Nephron progenitor cell (in vitro differentiated cells): ENCODE data around the gene RAMACL.

ENCODE experiments used
- DNase-seq: peaks from one replicate; pipeline ENCODE4 v3.0.0; 2021
- H3K27ac Mint-ChIP-seq: 2 replicates; pipeline ENCODE4 v1.8.0; 2021; ENCODE audit warnings: mild to moderate bottlenecking, moderate library complexity, mixed read lengths
- H3K27me3 Mint-ChIP-seq: 2 replicates; pipeline ENCODE4 v1.8.0; 2021; ENCODE audit warnings: mild to moderate bottlenecking, low read depth, mixed read lengths; ENCODE audit not compliant: poor library complexity
- H3K36me3 Mint-ChIP-seq: 2 replicates; pipeline ENCODE4 v1.8.0; 2021; ENCODE audit warnings: low read depth, mixed read lengths
- H3K4me1 Mint-ChIP-seq: 2 replicates; pipeline ENCODE4 v1.8.0; 2021; ENCODE audit warnings: mixed read lengths
- H3K4me3 Mint-ChIP-seq: 2 replicates; pipeline ENCODE4 v1.8.0; 2021; ENCODE audit warnings: mild to moderate bottlenecking, moderate library complexity, mixed read lengths
- H3K9me3 Mint-ChIP-seq: 2 replicates; pipeline ENCODE4 v1.8.0; 2021; ENCODE audit warnings: mild to moderate bottlenecking, moderate library complexity, mixed read lengths
- CTCF ChIP-seq: fragments of 200-600 bp; sonication (generic); IDR thresholded peaks from 2 replicates; pipeline ENCODE4 v1.5.0; 2021; ENCODE audit warnings: antibody characterized with exemption

Gene RAMACL

GRCh38 chr6:166625356-166625755 lies 38.9 kb upstream of the RAMACL start:
- Mint-ChIP-seq H3K27me3 (peaks cover 61% of the 10 kb centered on the region), H3K27ac (no peak overlapping the region)

DNA sequence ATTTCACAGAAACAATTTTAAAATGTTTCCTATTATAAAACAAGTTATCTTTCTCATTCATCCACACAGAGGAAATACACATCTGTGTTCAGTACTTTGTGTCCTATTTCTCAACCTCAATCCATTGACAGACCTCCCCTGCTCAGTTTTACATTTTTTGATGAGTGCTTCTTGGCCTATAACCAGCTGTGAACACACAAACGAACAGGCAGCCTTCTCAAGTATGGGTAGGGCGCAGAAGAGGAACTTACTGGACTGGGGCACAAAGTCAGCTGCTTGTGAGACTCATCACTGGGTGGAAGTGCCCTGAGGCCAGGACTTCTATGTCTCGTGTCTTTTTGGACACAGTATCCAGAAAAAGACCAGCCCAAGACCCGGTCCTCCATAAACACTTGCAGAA lies 37.8 kb upstream of the RAMACL start:
- no peak for TF ChIP-seq CTCF
- DNase-seq, result no peak
- no peak overlapping the region for H3K4me3 Mint-ChIP-seq
- peaks cover 47% of the 10 kb centered on the region for H3K4me1 Mint-ChIP-seq
- peaks cover 4% of the 10 kb centered on the region for H3K9me3 Mint-ChIP-seq
- H3K27ac Mint-ChIP-seq, result no peak overlapping the region
- H3K36me3 Mint-ChIP-seq, result peaks cover under 1% of the 10 kb centered on the region
- peaks cover 50% of the 10 kb centered on the region for H3K27me3 Mint-ChIP-seq

More at GRCh38 chr6:166625356-166625755, 38.9 kb upstream of the RAMACL start:
- Mint-ChIP-seq H3K4me3 (peak overlapping the region; percentile 80), H3K4me1 (peaks cover 37% of the 10 kb centered on the region), H3K9me3 (peaks cover 4% of the 10 kb centered on the region), H3K36me3 (no peaks in the 10 kb centered on the region)
- DNase-seq, result no peak
- TF ChIP-seq CTCF, result no peak

GRCh38 chr6:166623318-166623717 lies 36.8 kb upstream of the RAMACL start:
- H3K36me3 Mint-ChIP-seq, result peaks cover 11% of the 10 kb centered on the region
- H3K4me1 Mint-ChIP-seq, result peaks cover 50% of the 10 kb centered on the region
- peaks cover 45% of the 10 kb centered on the region for H3K27me3 Mint-ChIP-seq
- no peak for TF ChIP-seq CTCF
- H3K27ac Mint-ChIP-seq, result no peak overlapping the region
- no peak for DNase-seq
- no peak overlapping the region for H3K4me3 Mint-ChIP-seq
- peaks cover 4% of the 10 kb centered on the region for H3K9me3 Mint-ChIP-seq

GRCh38 chr6:166621114-166621540 lies 34.6 kb upstream of the RAMACL start:
- H3K27me3 Mint-ChIP-seq, result peaks cover 38% of the 10 kb centered on the region
- no peak overlapping the region for H3K27ac Mint-ChIP-seq
- no peak overlapping the region for H3K4me3 Mint-ChIP-seq
- H3K36me3 Mint-ChIP-seq, result peaks cover 19% of the 10 kb centered on the region
- no peak for TF ChIP-seq CTCF
- peaks cover 4% of the 10 kb centered on the region for H3K9me3 Mint-ChIP-seq
- H3K4me1 Mint-ChIP-seq, result peaks cover 66% of the 10 kb centered on the region
- no peak for DNase-seq

DNA sequence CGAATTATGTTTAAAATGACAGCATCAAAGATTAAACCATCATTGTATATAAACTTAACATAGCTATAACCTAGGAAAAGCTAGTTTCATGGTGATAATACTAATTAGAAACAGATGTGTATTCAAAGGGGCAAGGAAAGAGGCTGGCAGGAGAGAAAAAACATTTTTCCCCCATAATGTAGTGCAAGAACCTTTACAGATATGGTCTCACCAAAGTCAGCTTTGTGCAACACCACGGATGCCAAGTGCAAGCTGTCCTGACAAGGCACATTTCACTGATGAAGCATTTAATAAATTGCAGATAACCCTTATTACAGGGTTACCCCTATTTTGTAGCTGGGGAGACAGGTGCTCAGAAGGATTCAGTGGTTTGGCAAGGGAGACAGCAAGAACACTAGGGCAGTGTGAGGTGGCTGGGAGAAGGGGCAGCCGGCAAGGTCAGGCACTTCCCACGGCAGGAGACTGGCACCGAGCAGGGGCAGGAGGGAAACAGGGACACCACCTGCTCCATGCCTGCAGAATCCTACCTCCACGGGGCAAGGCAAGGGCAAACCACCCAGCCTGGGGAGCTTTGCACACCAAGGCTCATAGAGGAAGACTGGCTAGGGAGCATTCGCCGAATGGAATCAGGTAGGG lies 34.1 kb upstream of the RAMACL start:
- Mint-ChIP-seq H3K36me3 (peaks cover 19% of the 10 kb centered on the region), H3K9me3 (peaks cover 4% of the 10 kb centered on the region), H3K27me3 (peaks cover 37% of the 10 kb centered on the region), H3K4me3 (no peak overlapping the region), H3K27ac (no peak overlapping the region), H3K4me1 (peaks cover 66% of the 10 kb centered on the region)
- DNase-seq, result no peak
- no peak for TF ChIP-seq CTCF

GRCh38 chr6:166619912-166620311 lies 33.4 kb upstream of the RAMACL start:
- peaks cover 19% of the 10 kb centered on the region for H3K36me3 Mint-ChIP-seq
- TF ChIP-seq CTCF, result no peak
- H3K4me3 Mint-ChIP-seq, result no peak overlapping the region
- H3K27me3 Mint-ChIP-seq, result peaks cover 30% of the 10 kb centered on the region
- peak overlapping the region; percentile 57 for H3K27ac Mint-ChIP-seq
- no peak for DNase-seq
- H3K4me1 Mint-ChIP-seq, result peaks cover 67% of the 10 kb centered on the region
- H3K9me3 Mint-ChIP-seq, result peaks cover 4% of the 10 kb centered on the region
